Measurements from ENCODE around the gene THRB.

DNA sequence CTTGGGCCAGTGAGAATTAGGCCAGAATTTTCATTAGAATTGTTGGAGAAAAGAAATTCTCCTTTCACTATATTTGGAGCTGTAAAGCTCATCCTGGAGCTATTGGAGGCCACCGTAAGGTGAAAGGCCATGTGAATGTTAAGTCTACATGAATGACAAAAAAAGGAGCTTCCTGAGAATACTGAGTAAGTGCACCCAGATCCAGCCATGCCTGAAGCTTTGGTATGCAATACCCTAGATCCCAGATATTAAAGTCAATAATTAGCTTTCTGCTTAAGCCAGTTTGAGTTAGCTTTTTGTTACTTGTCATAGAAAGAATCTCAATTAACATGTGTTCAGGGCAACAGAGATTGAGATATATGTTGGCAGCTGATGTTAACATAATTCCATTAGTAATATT lies 377.1 kb downstream of the THRB start:
- TF ChIP-seq, protein P1, sequence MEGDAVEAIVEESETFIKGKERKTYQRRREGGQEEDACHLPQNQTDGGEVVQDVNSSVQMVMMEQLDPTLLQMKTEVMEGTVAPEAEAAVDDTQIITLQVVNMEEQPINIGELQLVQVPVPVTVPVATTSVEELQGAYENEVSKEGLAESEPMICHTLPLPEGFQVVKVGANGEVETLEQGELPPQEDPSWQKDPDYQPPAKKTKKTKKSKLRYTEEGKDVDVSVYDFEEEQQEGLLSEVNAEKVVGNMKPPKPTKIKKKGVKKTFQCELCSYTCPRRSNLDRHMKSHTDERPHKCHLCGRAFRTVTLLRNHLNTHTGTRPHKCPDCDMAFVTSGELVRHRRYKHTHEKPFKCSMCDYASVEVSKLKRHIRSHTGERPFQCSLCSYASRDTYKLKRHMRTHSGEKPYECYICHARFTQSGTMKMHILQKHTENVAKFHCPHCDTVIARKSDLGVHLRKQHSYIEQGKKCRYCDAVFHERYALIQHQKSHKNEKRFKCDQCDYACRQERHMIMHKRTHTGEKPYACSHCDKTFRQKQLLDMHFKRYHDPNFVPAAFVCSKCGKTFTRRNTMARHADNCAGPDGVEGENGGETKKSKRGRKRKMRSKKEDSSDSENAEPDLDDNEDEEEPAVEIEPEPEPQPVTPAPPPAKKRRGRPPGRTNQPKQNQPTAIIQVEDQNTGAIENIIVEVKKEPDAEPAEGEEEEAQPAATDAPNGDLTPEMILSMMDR (IDR thresholded peaks at IDR 0.05): no peak
- TF ChIP-seq POLR2A (IDR thresholded peaks at IDR 0.05): no peak

Measured in esophagus squamous epithelium (tissue), 4 donors.